HEK293 (cell line): Measurements from ENCODE around the gene TNS1.

Experiments used
- CTCF ChIA-PET: fragments of 350-600 bp; formaldehyde crosslinking; extraction: SDS; loops from one replicate; lab custom pipeline; 2021; ENCODE audit warnings: antibody characterized with exemption; lab: Yijun Ruan, JAX
- POLR2A ChIA-PET: fragments of 300-600 bp; formaldehyde crosslinking; extraction: SDS; loops from one replicate; lab custom pipeline; 2020; ENCODE audit warnings: antibody characterized with exemption, inconsistent platforms; lab: Yijun Ruan, JAX
- H3K27ac ChIP-seq: fragments of 200-500 bp; sonication (Bioruptor generic); 2 replicates; pipeline ENCODE4 v1.5.1; 2014; ENCODE audit warnings: low read depth, low read length, control low read depth, inconsistent platforms; ENCODE audit errors: extremely low read depth
- H3K36me3 ChIP-seq, 2 experiments: fragments of 200-500 bp in 1 of 2; sonication (Bioruptor generic) in 1 of 2; 1 replicate in 1 of 2; 2 replicates in 1 of 2; pipeline ENCODE4 v1.5.1; 2014 to 2017; ENCODE audit warnings: inconsistent platforms in 2 of 2, low read length in 2 of 2; ENCODE audit not compliant: control insufficient read depth in 2 of 2, insufficient read depth in 1 of 2
- H3K4me1 ChIP-seq: fragments of 200-500 bp; sonication (Bioruptor generic); 2 replicates; pipeline ENCODE4 v1.5.1; 2014; ENCODE audit warnings: mild to moderate bottlenecking, low read length, inconsistent platforms; ENCODE audit not compliant: control insufficient read depth, insufficient read depth
- H3K4me3 ChIP-seq: 2 replicates; pipeline ENCODE4 v1.5.1; 2011; ENCODE audit warnings: low read depth, mild to moderate bottlenecking, control low read depth, low read length, moderate library complexity
- H3K9me3 ChIP-seq: fragments of 200-500 bp; sonication (Bioruptor generic); 2 replicates; pipeline ENCODE4 v1.5.1; 2014; ENCODE audit warnings: low read depth, low read length, inconsistent platforms; ENCODE audit not compliant: control insufficient read depth, insufficient read depth
- GLIS1 ChIP-seq: fragments of 450-650 bp; formaldehyde crosslinking; IDR thresholded peaks from 2 replicates; pipeline ENCODE4 v1.5.1; 2016; ENCODE audit warnings: missing biosample characterization, missing genetic modification characterization
- GLIS2 ChIP-seq: fragments of 450-650 bp; formaldehyde crosslinking; IDR thresholded peaks from 2 replicates; pipeline ENCODE4 v1.5.1; 2016; ENCODE audit warnings: missing biosample characterization, missing genetic modification characterization
- IKZF3 ChIP-seq: fragments of 450-650 bp; IDR thresholded peaks from 2 replicates; pipeline ENCODE4 v1.5.0; 2018; ENCODE audit warnings: missing biosample characterization, mild to moderate bottlenecking, missing genetic modification characterization, moderate library complexity
- OSR2 ChIP-seq: fragments of 450-650 bp; formaldehyde crosslinking; IDR thresholded peaks from 2 replicates; pipeline ENCODE4 v1.5.1; 2016; ENCODE audit warnings: missing biosample characterization, missing genetic modification characterization
- TCF7L2 ChIP-seq: IDR thresholded peaks from 2 replicates; pipeline ENCODE4 v1.6.1; 2011; ENCODE audit warnings: low read depth, mild to moderate bottlenecking, inconsistent platforms, low read length, moderate library complexity, borderline replicate concordance
- ZBTB48 ChIP-seq: fragments of 450-650 bp; formaldehyde crosslinking; IDR thresholded peaks from 2 replicates; pipeline ENCODE4 v1.5.1; 2016; ENCODE audit warnings: missing biosample characterization, missing genetic modification characterization
- ZBTB8A ChIP-seq: fragments of 450-650 bp; formaldehyde crosslinking; IDR thresholded peaks from 2 replicates; pipeline ENCODE4 v1.5.1; 2016; ENCODE audit warnings: missing biosample characterization, missing genetic modification characterization
- ZFP69B ChIP-seq: fragments of 450-650 bp; formaldehyde crosslinking; IDR thresholded peaks from 2 replicates; pipeline ENCODE4 v1.5.1; 2016; ENCODE audit warnings: missing biosample characterization, missing genetic modification characterization
- ZIC2 ChIP-seq: fragments of 450-650 bp; formaldehyde crosslinking; IDR thresholded peaks from 2 replicates; pipeline ENCODE4 v1.5.1; 2016; ENCODE audit warnings: missing biosample characterization, missing genetic modification characterization
- ZNF114 ChIP-seq: fragments of 450-650 bp; formaldehyde crosslinking; IDR thresholded peaks from 2 replicates; pipeline ENCODE4 v1.5.0; 2017; ENCODE audit warnings: missing biosample characterization, missing genetic modification characterization
- ZNF121 ChIP-seq: fragments of 450-650 bp; formaldehyde crosslinking; IDR thresholded peaks from 2 replicates; pipeline ENCODE4 v1.5.1; 2016; ENCODE audit warnings: missing biosample characterization, missing genetic modification characterization
- ZNF2 ChIP-seq: fragments of 450-650 bp; formaldehyde crosslinking; IDR thresholded peaks from 2 replicates; pipeline ENCODE4 v1.5.1; 2016; ENCODE audit warnings: missing biosample characterization, missing genetic modification characterization
- ZNF274 ChIP-seq, 2 experiments: fragments of 200-500 bp in 1 of 2; fragments of 450-650 bp in 1 of 2; sonication (Bioruptor generic) in 1 of 2; formaldehyde crosslinking in 1 of 2; IDR thresholded peaks; 2 replicates each; pipeline versions ENCODE4 v1.5.1 to v1.6.1; 2014 to 2016; ENCODE audit warnings: borderline replicate concordance in 1 of 2, inconsistent platforms in 1 of 2, low read length in 1 of 2, missing biosample characterization in 1 of 2, missing genetic modification characterization in 1 of 2
- ZNF341 ChIP-seq: fragments of 450-650 bp; formaldehyde crosslinking; IDR thresholded peaks from 2 replicates; pipeline ENCODE4; 2016; ENCODE audit warnings: low read depth, missing biosample characterization, missing genetic modification characterization
- ZNF391 ChIP-seq: fragments of 450-650 bp; formaldehyde crosslinking; IDR thresholded peaks from 2 replicates; pipeline ENCODE4 v1.5.1; 2016; ENCODE audit warnings: low read depth, missing biosample characterization, missing genetic modification characterization, borderline replicate concordance
- ZNF423 ChIP-seq: fragments of 450-650 bp; formaldehyde crosslinking; IDR thresholded peaks from 2 replicates; pipeline ENCODE4 v1.5.1; 2016; ENCODE audit warnings: missing biosample characterization, missing genetic modification characterization
- ZNF76 ChIP-seq: fragments of 450-650 bp; formaldehyde crosslinking; IDR thresholded peaks from 2 replicates; pipeline ENCODE4; 2016; ENCODE audit warnings: low read depth, missing biosample characterization, missing genetic modification characterization, borderline replicate concordance
- ZSCAN16 ChIP-seq: fragments of 450-650 bp; formaldehyde crosslinking; IDR thresholded peaks from 2 replicates; pipeline ENCODE4 v1.5.1; 2016; ENCODE audit warnings: missing biosample characterization, missing genetic modification characterization
- TF ChIP-seq, protein P1 (sequence below): fragments of 450-650 bp; formaldehyde crosslinking; IDR thresholded peaks from 2 replicates; pipeline ENCODE4 v1.5.1; 2016; ENCODE audit warnings: missing biosample characterization, missing genetic modification characterization
- TF ChIP-seq, protein P2 (sequence below): fragments of 450-650 bp; formaldehyde crosslinking; IDR thresholded peaks from 2 replicates; pipeline ENCODE4 v1.5.1; 2016; ENCODE audit warnings: missing biosample characterization, missing genetic modification characterization
- TF ChIP-seq, protein P3 (sequence below): fragments of 450-650 bp; formaldehyde crosslinking; IDR thresholded peaks from 2 replicates; pipeline ENCODE4 v1.5.1; 2016; ENCODE audit warnings: missing biosample characterization, missing genetic modification characterization
- TF ChIP-seq, protein P4 (sequence below): fragments of 450-650 bp; formaldehyde crosslinking; IDR thresholded peaks from 2 replicates; pipeline ENCODE4 v1.5.1; 2016; ENCODE audit warnings: missing biosample characterization, missing genetic modification characterization
- TF ChIP-seq, protein P5 (sequence below): fragments of 450-650 bp; formaldehyde crosslinking; IDR thresholded peaks from 2 replicates; pipeline ENCODE4 v1.5.1; 2017; ENCODE audit warnings: missing biosample characterization, missing genetic modification characterization
- TF ChIP-seq, protein P6 (sequence below): fragments of 450-650 bp; formaldehyde crosslinking; IDR thresholded peaks from 2 replicates; pipeline ENCODE4 v1.5.1; 2016; ENCODE audit warnings: missing biosample characterization, missing genetic modification characterization

TNS1 gene

DNA sequence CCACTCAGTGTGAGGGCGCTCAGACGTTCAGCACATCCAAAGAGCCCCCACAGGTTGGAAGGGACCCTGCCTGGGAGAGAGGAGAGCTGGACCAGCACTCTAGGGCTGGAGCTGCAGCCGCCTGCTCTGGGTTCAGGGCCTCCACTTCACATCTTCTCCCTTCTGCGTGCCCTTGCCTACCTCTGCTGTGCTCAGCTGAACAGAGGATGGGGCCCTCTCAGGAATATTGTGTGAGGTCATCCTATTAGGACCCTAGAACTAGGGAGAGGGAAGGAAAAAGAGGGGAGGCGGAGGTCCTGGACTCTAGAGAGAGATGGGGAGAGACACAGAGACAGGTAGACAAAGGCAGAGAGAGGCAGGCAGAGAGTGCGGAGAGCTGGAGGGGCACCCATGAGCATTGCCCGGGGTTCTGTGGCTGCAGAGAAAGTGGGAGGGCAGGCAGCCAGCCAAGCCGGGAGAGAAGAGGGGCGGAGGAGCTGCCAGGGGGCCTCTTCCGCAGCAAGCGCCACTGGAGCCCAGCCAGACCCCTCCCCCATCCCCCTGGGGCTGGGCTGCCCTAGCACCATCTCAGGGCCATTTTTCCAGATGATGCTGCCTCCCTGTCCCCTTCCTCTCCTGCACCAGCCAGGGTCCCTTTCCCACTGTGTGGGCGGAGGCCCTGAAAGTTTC, 8.3 kb upstream of the TNS1 start (continued):
- TF ChIP-seq, protein P1, sequence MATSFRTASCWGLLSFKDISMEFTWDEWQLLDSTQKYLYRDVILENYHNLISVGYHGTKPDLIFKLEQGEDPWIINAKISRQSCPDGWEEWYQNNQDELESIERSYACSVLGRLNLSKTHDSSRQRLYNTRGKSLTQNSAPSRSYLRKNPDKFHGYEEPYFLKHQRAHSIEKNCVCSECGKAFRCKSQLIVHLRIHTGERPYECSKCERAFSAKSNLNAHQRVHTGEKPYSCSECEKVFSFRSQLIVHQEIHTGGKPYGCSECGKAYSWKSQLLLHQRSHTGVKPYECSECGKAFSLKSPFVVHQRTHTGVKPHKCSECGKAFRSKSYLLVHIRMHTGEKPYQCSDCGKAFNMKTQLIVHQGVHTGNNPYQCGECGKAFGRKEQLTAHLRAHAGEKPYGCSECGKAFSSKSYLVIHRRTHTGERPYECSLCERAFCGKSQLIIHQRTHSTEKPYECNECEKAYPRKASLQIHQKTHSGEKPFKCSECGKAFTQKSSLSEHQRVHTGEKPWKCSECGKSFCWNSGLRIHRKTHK = no peak
- TF ChIP-seq OSR2 (tag by site-specific recombination) (no peak), IKZF3 (tag by site-specific recombination) (no peak), ZBTB48 (tag by site-specific recombination) (peak; percentile 62; the same call in 1 of the 2 replicates), ZNF341 (no peak), ZNF76 (tag by site-specific recombination) (no peak), ZIC2 (peak; percentile 44), TCF7L2 (no peak)
- TF ChIP-seq, protein P2, sequence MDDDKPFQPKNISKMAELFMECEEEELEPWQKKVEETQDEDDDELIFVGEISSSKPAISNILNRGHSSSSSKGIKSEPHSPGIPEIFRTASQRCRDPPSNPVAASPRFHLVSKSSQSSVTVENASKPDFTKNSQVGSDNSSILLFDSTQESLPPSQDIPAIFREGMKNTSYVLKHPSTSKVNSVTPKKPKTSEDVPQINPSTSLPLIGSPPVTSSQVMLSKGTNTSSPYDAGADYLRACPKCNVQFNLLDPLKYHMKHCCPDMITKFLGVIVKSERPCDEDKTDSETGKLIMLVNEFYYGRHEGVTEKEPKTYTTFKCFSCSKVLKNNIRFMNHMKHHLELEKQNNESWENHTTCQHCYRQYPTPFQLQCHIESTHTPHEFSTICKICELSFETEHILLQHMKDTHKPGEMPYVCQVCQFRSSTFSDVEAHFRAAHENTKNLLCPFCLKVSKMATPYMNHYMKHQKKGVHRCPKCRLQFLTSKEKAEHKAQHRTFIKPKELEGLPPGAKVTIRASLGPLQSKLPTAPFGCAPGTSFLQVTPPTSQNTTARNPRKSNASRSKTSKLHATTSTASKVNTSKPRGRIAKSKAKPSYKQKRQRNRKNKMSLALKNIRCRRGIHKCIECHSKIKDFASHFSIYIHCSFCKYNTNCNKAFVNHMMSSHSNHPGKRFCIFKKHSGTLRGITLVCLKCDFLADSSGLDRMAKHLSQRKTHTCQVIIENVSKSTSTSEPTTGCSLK (tag by site-specific recombination) = no peak
- TF ChIP-seq, protein P3, sequence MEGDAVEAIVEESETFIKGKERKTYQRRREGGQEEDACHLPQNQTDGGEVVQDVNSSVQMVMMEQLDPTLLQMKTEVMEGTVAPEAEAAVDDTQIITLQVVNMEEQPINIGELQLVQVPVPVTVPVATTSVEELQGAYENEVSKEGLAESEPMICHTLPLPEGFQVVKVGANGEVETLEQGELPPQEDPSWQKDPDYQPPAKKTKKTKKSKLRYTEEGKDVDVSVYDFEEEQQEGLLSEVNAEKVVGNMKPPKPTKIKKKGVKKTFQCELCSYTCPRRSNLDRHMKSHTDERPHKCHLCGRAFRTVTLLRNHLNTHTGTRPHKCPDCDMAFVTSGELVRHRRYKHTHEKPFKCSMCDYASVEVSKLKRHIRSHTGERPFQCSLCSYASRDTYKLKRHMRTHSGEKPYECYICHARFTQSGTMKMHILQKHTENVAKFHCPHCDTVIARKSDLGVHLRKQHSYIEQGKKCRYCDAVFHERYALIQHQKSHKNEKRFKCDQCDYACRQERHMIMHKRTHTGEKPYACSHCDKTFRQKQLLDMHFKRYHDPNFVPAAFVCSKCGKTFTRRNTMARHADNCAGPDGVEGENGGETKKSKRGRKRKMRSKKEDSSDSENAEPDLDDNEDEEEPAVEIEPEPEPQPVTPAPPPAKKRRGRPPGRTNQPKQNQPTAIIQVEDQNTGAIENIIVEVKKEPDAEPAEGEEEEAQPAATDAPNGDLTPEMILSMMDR (tag by site-specific recombination) = no peak
- TF ChIP-seq, protein P4, sequence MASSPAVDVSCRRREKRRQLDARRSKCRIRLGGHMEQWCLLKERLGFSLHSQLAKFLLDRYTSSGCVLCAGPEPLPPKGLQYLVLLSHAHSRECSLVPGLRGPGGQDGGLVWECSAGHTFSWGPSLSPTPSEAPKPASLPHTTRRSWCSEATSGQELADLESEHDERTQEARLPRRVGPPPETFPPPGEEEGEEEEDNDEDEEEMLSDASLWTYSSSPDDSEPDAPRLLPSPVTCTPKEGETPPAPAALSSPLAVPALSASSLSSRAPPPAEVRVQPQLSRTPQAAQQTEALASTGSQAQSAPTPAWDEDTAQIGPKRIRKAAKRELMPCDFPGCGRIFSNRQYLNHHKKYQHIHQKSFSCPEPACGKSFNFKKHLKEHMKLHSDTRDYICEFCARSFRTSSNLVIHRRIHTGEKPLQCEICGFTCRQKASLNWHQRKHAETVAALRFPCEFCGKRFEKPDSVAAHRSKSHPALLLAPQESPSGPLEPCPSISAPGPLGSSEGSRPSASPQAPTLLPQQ (tag by site-specific recombination) = no peak

DNA sequence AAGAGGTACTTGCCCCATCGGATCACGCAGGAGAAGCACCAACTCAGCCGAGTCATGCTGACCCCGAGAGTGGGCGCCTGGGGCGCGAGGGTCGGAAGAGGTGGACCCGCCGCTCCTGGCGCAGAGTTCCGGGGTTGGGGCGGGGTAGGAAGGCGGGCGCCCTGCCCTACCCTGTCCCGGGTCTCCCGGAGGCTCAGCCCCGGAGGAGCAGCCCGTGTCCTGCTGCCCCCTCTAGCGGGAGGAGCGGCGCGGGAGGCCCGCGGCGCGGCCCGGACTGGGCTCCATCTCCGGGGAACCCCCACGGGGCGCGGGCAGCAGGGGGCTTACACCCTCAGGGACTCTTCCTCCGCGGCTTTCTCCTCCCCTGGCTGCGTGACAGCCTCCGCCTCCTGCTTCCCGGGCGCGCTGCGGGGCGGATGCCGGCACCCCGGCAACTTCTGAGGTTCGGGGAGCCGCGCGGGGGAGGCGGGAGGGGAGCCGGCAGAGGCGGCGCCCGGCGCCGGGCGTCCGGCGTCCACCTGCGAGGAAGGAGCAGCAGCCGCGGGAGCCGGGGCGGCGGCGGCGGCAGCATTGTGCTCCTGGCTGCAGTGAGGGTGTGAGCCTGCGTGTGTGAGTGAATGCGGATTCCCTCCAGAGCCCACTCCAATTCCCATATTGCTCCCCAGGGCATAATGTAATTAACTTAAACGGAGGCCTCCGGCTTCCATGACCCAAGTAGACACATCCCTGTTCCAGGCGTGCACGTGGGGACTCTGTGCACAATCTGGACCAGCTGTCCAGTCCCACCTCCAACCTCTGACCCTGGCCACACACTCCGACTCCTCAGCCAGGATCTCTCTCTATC, 7.6 kb upstream of the TNS1 start:
- Histone ChIP-seq H3K9me3 (no peaks in the 10 kb centered on the region), H3K36me3 (no peaks in the 10 kb centered on the region), H3K4me3 (peak overlapping the region; percentile 42), H3K4me1 (peaks cover 7% of the 10 kb centered on the region), H3K27ac (peak overlapping the region; percentile 4; the same call in 1 of the 2 replicates)
- ChIA-PET POLR2A (no interaction called here), CTCF (interaction anchor here (1.0 to 1.2 kb wide), 3 partner anchors 10 to 221 kb away, joined by 3 to 4 read pairs (median 4); no protein-coding TSS in a partner anchor)
- TF ChIP-seq ZNF423 (tag by site-specific recombination) (peak; percentile 75), ZNF114 (no peak), ZNF391 (tag by site-specific recombination) (no peak), GLIS2 (peak; percentile 89), ZNF121 (no peak), ZBTB8A (tag by site-specific recombination) (peak; percentile 86), ZSCAN16 (tag by site-specific recombination) (no peak), ZNF274 (IDR thresholded peaks at IDR 0.05; ENCODE audit: low read length) (no peak), ZNF274 (tag by site-specific recombination; IDR thresholded peaks at IDR 0.05; ENCODE audit: borderline replicate concordance) (no peak), ZNF341 (peak; percentile 37; the same call in 1 of the 2 replicates), GLIS1 (tag by site-specific recombination) (peak; percentile 90), ZNF2 (no peak), ZFP69B (tag by site-specific recombination) (peak; percentile 42; the same call in 1 of the 2 replicates)
- TF ChIP-seq, protein P5, sequence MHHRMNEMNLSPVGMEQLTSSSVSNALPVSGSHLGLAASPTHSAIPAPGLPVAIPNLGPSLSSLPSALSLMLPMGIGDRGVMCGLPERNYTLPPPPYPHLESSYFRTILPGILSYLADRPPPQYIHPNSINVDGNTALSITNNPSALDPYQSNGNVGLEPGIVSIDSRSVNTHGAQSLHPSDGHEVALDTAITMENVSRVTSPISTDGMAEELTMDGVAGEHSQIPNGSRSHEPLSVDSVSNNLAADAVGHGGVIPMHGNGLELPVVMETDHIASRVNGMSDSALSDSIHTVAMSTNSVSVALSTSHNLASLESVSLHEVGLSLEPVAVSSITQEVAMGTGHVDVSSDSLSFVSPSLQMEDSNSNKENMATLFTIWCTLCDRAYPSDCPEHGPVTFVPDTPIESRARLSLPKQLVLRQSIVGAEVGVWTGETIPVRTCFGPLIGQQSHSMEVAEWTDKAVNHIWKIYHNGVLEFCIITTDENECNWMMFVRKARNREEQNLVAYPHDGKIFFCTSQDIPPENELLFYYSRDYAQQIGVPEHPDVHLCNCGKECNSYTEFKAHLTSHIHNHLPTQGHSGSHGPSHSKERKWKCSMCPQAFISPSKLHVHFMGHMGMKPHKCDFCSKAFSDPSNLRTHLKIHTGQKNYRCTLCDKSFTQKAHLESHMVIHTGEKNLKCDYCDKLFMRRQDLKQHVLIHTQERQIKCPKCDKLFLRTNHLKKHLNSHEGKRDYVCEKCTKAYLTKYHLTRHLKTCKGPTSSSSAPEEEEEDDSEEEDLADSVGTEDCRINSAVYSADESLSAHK (tag by site-specific recombination) = no peak
- TF ChIP-seq, protein P6, sequence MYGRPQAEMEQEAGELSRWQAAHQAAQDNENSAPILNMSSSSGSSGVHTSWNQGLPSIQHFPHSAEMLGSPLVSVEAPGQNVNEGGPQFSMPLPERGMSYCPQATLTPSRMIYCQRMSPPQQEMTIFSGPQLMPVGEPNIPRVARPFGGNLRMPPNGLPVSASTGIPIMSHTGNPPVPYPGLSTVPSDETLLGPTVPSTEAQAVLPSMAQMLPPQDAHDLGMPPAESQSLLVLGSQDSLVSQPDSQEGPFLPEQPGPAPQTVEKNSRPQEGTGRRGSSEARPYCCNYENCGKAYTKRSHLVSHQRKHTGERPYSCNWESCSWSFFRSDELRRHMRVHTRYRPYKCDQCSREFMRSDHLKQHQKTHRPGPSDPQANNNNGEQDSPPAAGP = 0 out of 2 replicates have a peak, but pooled peaks have one; percentile 31
